Measurements from ENCODE around the gene ZNF263.

ZNF263 gene

GRCh38 chr16:3282730-3283542 is at the start of gene ZNF263:
Gene ZNF263, plus strand, starts transcription at chr16:3283491. Its CDS starts 328 bp downstream, at chr16:3283819.
- peak; percentile 92 for DNase-seq

- DNase-seq = no peak
These were observed 48.8 kb upstream of the ZNF263 start for GRCh38 chr16:3234543-3234856.

GRCh38 chr16:3234857-3235561 is 48.3 kb upstream of the ZNF263 start, which contains the start of gene ZNF200:
Gene ZNF200, minus strand, starts transcription at chr16:3235158. Its CDS starts 1,403 bp downstream, at chr16:3233755.
- DNase-seq = peak; percentile 76

GRCh38 chr16:3235856-3236669 is 47.2 kb upstream of the ZNF263 start:
- DNase-seq = no peak

GRCh38 chr16:3241761-3242160 is 41.5 kb upstream of the ZNF263 start:
- DNase-seq = no peak

GRCh38 chr16:3242709-3243108 is 40.6 kb upstream of the ZNF263 start:
- no peak for DNase-seq

GRCh38 chr16:3243882-3244281 is 39.4 kb upstream of the ZNF263 start:
- DNase-seq = no peak

GRCh38 chr16:3246002-3246401 is 37.3 kb upstream of the ZNF263 start:
- DNase-seq = no peak

- no peak for DNase-seq
These were observed 36.4 kb upstream of the ZNF263 start for GRCh38 chr16:3246876-3247275.

GRCh38 chr16:3248596-3248995 is 34.7 kb upstream of the ZNF263 start:
- no peak for DNase-seq

GRCh38 chr16:3249020-3249419 is 34.3 kb upstream of the ZNF263 start:
- DNase-seq = no peak

- no peak for DNase-seq
These were observed 33.8 kb upstream of the ZNF263 start for GRCh38 chr16:3249451-3249850.

GRCh38 chr16:3252967-3253366 is 30.3 kb upstream of the ZNF263 start:
- DNase-seq = no peak

GRCh38 chr16:3254309-3254708 is 29.0 kb upstream of the ZNF263 start:
- no peak for DNase-seq

GRCh38 chr16:3256146-3256865 is 27.0 kb upstream of the ZNF263 start, which contains the start of gene MEFV:
Gene MEFV, minus strand, starts transcription at chr16:3256633. Its CDS starts 46 bp downstream, at chr16:3256587.
- DNase-seq = no peak

GRCh38 chr16:3256866-3257465 is 26.3 kb upstream of the ZNF263 start:
- DNase-seq = no peak

GRCh38 chr16:3259836-3260235 is 23.5 kb upstream of the ZNF263 start:
- no peak for DNase-seq

GRCh38 chr16:3262517-3262916 is 20.8 kb upstream of the ZNF263 start:
- DNase-seq = no peak

GRCh38 chr16:3264137-3265036 is 18.9 kb upstream of the ZNF263 start:
- peak; percentile 95 for DNase-seq

GRCh38 chr16:3266873-3267537 is 16.3 kb upstream of the ZNF263 start:
- no peak for DNase-seq

- no peak for DNase-seq
These were observed 15.0 kb upstream of the ZNF263 start for GRCh38 chr16:3268294-3268693.
